Mammary epithelial cell (primary cell): ENCODE data around the gene ZC3H18.

ENCODE experiments used
- EZH2 ChIP-seq: IDR thresholded peaks from 2 replicates; pipeline ENCODE4 v1.6.1; 2012; ENCODE audit warnings: low read length, inconsistent platforms, borderline replicate concordance
- TF ChIP-seq, protein P1 (sequence below), 2 donors: IDR thresholded peaks in 1 of 2; conservative IDR thresholded peaks in 1 of 2; 2 replicates each; pipeline ENCODE4 v1.5.1; 2011 to 2012; ENCODE audit warnings: inconsistent platforms in 2 of 2, low read length in 2 of 2, mild to moderate bottlenecking in 2 of 2, control low read depth in 1 of 2, low read depth in 1 of 2; ENCODE audit not compliant: insufficient read depth in 1 of 2; ENCODE audit errors: extremely low read depth in 1 of 2

DNA sequence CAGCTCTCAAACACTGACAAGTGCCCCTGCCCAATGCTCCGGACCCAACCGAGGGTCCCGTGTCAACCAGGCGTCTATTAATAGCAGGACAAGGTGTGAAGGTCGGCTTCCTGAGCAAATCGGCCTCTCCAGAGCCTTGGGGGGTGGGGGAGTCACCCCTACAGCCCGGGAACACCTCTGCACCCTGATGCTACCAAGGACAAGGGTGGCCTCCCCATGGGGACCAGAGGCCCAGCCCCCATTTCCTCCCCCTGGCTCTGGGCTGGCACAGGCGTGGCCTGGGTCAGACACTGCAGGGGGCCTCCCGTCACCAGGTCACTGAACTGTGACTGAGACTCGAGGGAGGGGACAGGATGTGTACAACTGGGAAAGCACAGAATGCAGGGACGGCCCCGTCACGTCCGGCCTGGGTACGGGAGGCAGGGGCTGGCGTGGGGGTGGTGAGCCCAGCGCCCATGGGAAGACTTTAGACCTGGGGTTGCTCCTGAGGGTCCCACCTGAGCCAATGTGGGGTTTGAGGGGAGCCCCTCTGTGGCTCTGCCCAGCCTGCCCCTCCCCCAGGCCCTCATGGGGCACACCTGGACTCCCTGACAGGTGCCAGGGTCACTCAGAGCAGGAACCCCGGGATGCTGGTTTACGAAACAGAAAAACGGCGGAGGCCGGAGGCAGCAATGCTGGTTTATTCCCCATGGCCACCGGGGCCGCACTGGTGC is 81.2 kb downstream of the ZC3H18 start:
- TF ChIP-seq, protein P1, sequence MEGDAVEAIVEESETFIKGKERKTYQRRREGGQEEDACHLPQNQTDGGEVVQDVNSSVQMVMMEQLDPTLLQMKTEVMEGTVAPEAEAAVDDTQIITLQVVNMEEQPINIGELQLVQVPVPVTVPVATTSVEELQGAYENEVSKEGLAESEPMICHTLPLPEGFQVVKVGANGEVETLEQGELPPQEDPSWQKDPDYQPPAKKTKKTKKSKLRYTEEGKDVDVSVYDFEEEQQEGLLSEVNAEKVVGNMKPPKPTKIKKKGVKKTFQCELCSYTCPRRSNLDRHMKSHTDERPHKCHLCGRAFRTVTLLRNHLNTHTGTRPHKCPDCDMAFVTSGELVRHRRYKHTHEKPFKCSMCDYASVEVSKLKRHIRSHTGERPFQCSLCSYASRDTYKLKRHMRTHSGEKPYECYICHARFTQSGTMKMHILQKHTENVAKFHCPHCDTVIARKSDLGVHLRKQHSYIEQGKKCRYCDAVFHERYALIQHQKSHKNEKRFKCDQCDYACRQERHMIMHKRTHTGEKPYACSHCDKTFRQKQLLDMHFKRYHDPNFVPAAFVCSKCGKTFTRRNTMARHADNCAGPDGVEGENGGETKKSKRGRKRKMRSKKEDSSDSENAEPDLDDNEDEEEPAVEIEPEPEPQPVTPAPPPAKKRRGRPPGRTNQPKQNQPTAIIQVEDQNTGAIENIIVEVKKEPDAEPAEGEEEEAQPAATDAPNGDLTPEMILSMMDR (conservative IDR thresholded peaks at IDR 0.05 in 1 of 2, IDR thresholded peaks at IDR 0.05 in 1 of 2; ENCODE audit: extremely low read depth in 1 of 2, insufficient read depth in 1 of 2, low read depth in 1 of 2, low read length in 2 of 2) = no peak
- TF ChIP-seq EZH2 = no peak
